K562 (cell line): Measurements from ENCODE around the gene NACC1. TPM values are rescaled to one million over a fixed set of nuclear protein-coding genes. Genes with fewer than 3 reads are reported as not detected.

Experiments used
- BRF1 ChIP-seq: IDR thresholded peaks from 3 replicates; pipeline ENCODE4 v1.6.1; 2011; ENCODE audit warnings: borderline replicate concordance, mild to moderate bottlenecking; ENCODE audit not compliant: insufficient read length; ENCODE audit errors: extremely low read depth
- CLOCK ChIP-seq: fragments of 250-450 bp; sonication (Bioruptor Pico); IDR thresholded peaks from 2 replicates; pipeline ENCODE4 v1.4.0; 2020; ENCODE audit warnings: mild to moderate bottlenecking, moderate library complexity, borderline replicate concordance
- CTCF ChIP-seq, 3 experiments: IDR thresholded peaks in 2 of 3; conservative IDR thresholded peaks in 1 of 3; 2 replicates each; pipeline ENCODE4 v1.5.1; 2011 to 2012; ENCODE audit warnings: low read length in 3 of 3, mild to moderate bottlenecking in 3 of 3, control low read depth in 2 of 3, improper control_type of control experiment in 1 of 3, inconsistent platforms in 1 of 3, low read depth in 1 of 3, mixed read lengths in 1 of 3, moderate library complexity in 1 of 3; ENCODE audit not compliant: insufficient read depth in 2 of 3
- E2F6 ChIP-seq, 2 experiments: IDR thresholded peaks; 2 replicates each; pipeline ENCODE4 v1.6.1; 2011; ENCODE audit warnings: borderline replicate concordance in 1 of 2, control low read depth in 1 of 2, low read depth in 1 of 2, low read length in 1 of 2, mild to moderate bottlenecking in 1 of 2, mixed read lengths in 1 of 2, moderate library complexity in 1 of 2; ENCODE audit not compliant: insufficient read depth in 1 of 2, insufficient read length in 1 of 2, poor library complexity in 1 of 2, severe bottlenecking in 1 of 2; ENCODE audit errors: extremely low read depth in 1 of 2
- FOXJ3 ChIP-seq: sonication (generic); formaldehyde crosslinking; IDR thresholded peaks from 2 replicates; pipeline ENCODE4 v1.4.0; 2020; ENCODE audit warnings: mild to moderate bottlenecking, missing genetic modification reagents
- KDM2B ChIP-seq: fragments of 250-450 bp; sonication (Bioruptor Pico); IDR thresholded peaks from 2 replicates; pipeline ENCODE4 v1.8.0; 2021; ENCODE audit warnings: mild to moderate bottlenecking, moderate library complexity
- LCOR ChIP-seq: sonication (generic); formaldehyde crosslinking; IDR thresholded peaks from 2 replicates; pipeline ENCODE4 v1.8.0; 2022; ENCODE audit warnings: mild to moderate bottlenecking, missing genetic modification reagents
- MTA2 ChIP-seq: fragments of 450-650 bp; IDR thresholded peaks from 2 replicates; pipeline ENCODE4 v1.6.1; 2016; ENCODE audit warnings: low read depth
- POLR2A ChIP-seq: fragments of 450-650 bp; conservative IDR thresholded peaks from 2 replicates; pipeline ENCODE4 v1.6.1; 2016
- POU5F1 ChIP-seq: fragments of 150-350 bp; IDR thresholded peaks from 2 replicates; pipeline ENCODE4 v1.6.1; 2014; ENCODE audit warnings: borderline replicate concordance, low read length, low read depth, mild to moderate bottlenecking; ENCODE audit not compliant: partially characterized antibody
- RCOR1 ChIP-seq, 2 experiments: IDR thresholded peaks; 2 replicates each; pipeline ENCODE4 v1.6.1; 2012; ENCODE audit warnings: low read depth in 2 of 2, low read length in 2 of 2, borderline replicate concordance in 1 of 2, improper control_type of control experiment in 1 of 2
- SIN3A ChIP-seq, 2 experiments: fragments of 150-350 bp in 1 of 2; IDR thresholded peaks; 2 replicates each; pipeline ENCODE4 v1.6.1; 2011 to 2016; ENCODE audit warnings: borderline replicate concordance in 2 of 2, low read depth in 2 of 2, low read length in 2 of 2, mild to moderate bottlenecking in 2 of 2, moderate library complexity in 2 of 2; ENCODE audit not compliant: control insufficient read depth in 1 of 2
- U2AF1 ChIP-seq: fragments of 200-400 bp; formaldehyde crosslinking; optimal IDR thresholded peaks from 2 replicates; pipeline ENCODE3; 2017; ENCODE audit warnings: mild to moderate bottlenecking, low read depth, low read length, moderate library complexity
- USF1 ChIP-seq: sonication (generic); formaldehyde crosslinking; IDR thresholded peaks from 2 replicates; pipeline ENCODE4 v1.9.0; 2022; ENCODE audit warnings: mild to moderate bottlenecking, missing genetic modification reagents
- ZNF184 ChIP-seq: sonication (generic); formaldehyde crosslinking; IDR thresholded peaks from 2 replicates; pipeline ENCODE4 v1.5.0; 2020; ENCODE audit warnings: missing genetic modification reagents
- ZNF197 ChIP-seq: fragments of 200-800 bp; sonication (Bioruptor generic); IDR thresholded peaks from 2 replicates; pipeline ENCODE4 v1.6.1; 2016; ENCODE audit warnings: low read depth, missing genetic modification characterization, missing compliant biosample characterization
- ZNF354B ChIP-seq: fragments of 250-450 bp; sonication (Bioruptor Pico); IDR thresholded peaks from 2 replicates; pipeline ENCODE4 v1.4.0; 2020
- ZNF398 ChIP-seq: fragments of 250-450 bp; sonication (Bioruptor Pico); IDR thresholded peaks from 2 replicates; pipeline ENCODE4 v1.8.0; 2021; ENCODE audit warnings: moderate library complexity, mild to moderate bottlenecking, inconsistent platforms
- polyA plus RNA-seq, 8 experiments: library from polyadenylated mRNA; depleted of rRNA in 4 of 8; stranded (reverse) in 5 of 8; unstranded in 3 of 8; fragments of >200 nt; fragmentation: Nextera tagmentation in 2 of 8; fragmentation: Illumina TruSeq in 1 of 8; extraction: Ambion mirVana in 2 of 8; extraction: Trizol in 1 of 8; gene quantifications; 2 replicates each; pipeline versions ENCODE4 v1.2.1 to v1.2.3, GENCODE V29; 2011 to 2014; ENCODE audit warnings: inconsistent platforms in 1 of 8, missing spikeins in 1 of 8
- total RNA-seq, 7 experiments: library from RNA; depleted of rRNA in 6 of 7; stranded (reverse); fragments of >200 nt in 6 of 7; fragmentation: Illumina TruSeq in 2 of 7; extraction: Trizol in 2 of 7; gene quantifications; 2 replicates each; pipeline versions ENCODE4 v1.2.1 to v1.2.3, GENCODE V29; 2011 to 2021; ENCODE audit warnings: low replicate concordance in 1 of 7

NACC1 gene
- total and polyA plus RNA-seq, 9 of the 15 experiments (the other 6 are each of a cell fraction or from before 2014, with no cell fraction given), result 0.04 to 96.6 (median 25.8) TPM

GRCh38 chr19:13152974-13153568 is 35.0 kb downstream of the NACC1 start (continued):
- peak in 1 of 3 experiments; percentile 29; a peak in 1 of 6 replicates for TF ChIP-seq CTCF (IDR thresholded peaks at IDR 0.05 in 2 of 3, conservative IDR thresholded peaks at IDR 0.05 in 1 of 3; ENCODE audit: insufficient read depth in 2 of 3, low read depth in 1 of 3, low read length in 3 of 3)
- peak; percentile 81; the same call in 1 of the 2 replicates for TF ChIP-seq ZNF197 (CRISPR knock-in tag)
- peak in 1 of 2 experiments; percentile 53 for TF ChIP-seq E2F6 (IDR thresholded peaks at IDR 0.05; ENCODE audit: borderline replicate concordance in 1 of 2, extremely low read depth in 1 of 2, insufficient read depth in 1 of 2, insufficient read length in 1 of 2, low read depth in 1 of 2, low read length in 1 of 2, poor library complexity in 1 of 2, severe bottlenecking in 1 of 2)
- no peak for TF ChIP-seq CLOCK
- peak; percentile 81; the same call in 1 of the 2 replicates for TF ChIP-seq LCOR (CRISPR knock-in tag)
- TF ChIP-seq ZNF354B (CRISPR knock-in tag), result no peak
- no peak for TF ChIP-seq FOXJ3
- TF ChIP-seq USF1 (CRISPR knock-in tag), result 0 out of 2 replicates have a peak, but pooled peaks have one; percentile 38
- no peak for TF ChIP-seq POU5F1
- TF ChIP-seq POLR2A, result peak; percentile 100
- TF ChIP-seq KDM2B (CRISPR knock-in tag), result peak; percentile 90; the same call in 1 of the 2 replicates
- TF ChIP-seq ZNF398, result no peak
- TF ChIP-seq RCOR1 (IDR thresholded peaks at IDR 0.05; ENCODE audit: borderline replicate concordance in 1 of 2, low read depth in 2 of 2, low read length in 2 of 2), result peak; percentile 26 to 79; a peak in 3 of 4 replicates
- peak; percentile 92 for TF ChIP-seq U2AF1
- peak; percentile 94 to 98; a peak in 3 of 4 replicates for TF ChIP-seq SIN3A (IDR thresholded peaks at IDR 0.05; ENCODE audit: borderline replicate concordance in 2 of 2, control insufficient read depth in 1 of 2, low read depth in 2 of 2, low read length in 2 of 2)
- no peak for TF ChIP-seq ZNF184
- TF ChIP-seq MTA2, result no peak
- TF ChIP-seq BRF1, result no peak
